Measurements from ENCODE around the gene SMIM20.

- TF ChIP-seq CTCF (IDR thresholded peaks at IDR 0.05; ENCODE audit: low read length) (no peak), EZH2 (optimal IDR thresholded peaks at IDR 0.05; ENCODE audit: low read depth, low read length) (no peak), EZH2phosphoT487 (IDR thresholded peaks at IDR 0.05; ENCODE audit: low read length) (no peak)
These were observed at the start of gene SMIM20 for GRCh38 chr4:25913851-25914669.

Measured in MM.1S (cell line).